Measurements from ENCODE around the gene IQSEC2.
A peak's percentile ranks its signal among the peaks of the same experiment; 100 is the strongest.

The IQSEC2 gene

DNA sequence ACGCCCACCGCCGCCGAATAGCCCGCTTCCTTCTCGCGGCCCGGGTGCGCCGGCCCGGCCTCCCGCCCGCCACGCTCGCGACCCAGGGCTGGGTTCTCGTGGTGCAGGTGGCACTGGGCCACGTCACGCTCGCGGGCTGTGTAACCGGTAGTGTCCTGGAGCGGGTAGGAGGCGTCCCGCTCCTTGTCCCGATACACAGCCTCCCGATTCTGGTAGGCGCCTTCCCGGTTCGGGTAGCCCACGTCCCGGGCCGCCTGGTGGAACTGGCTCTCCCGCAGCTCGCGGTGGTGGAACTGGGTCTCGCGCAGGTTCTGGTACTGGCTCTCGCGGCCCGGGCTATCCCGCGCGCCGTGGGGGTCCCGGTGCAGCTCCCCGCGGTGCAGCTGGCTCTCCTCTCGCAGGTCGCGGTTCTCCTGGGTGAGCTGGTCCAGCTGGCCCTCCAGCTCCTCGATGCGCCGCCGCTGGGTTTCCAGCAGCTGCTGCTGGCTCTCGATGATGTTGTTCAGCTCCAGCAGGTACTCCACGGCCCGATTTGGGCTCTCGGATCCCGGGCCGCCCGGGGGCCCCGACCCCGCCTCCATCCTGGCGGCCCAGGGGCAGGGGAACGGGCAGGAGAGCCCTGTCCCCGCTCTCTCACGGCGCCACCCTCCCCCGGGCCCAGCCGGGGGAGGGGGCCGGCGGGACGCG is 39.3 kb upstream of the IQSEC2 start:
- Histone ChIP-seq H3K27ac (no peak overlapping the region), H3K4me3 (peak overlapping the region; percentile 77)
- no peak for TF ChIP-seq CTCF (IDR thresholded peaks at IDR 0.05)
- DNase-seq (ENCODE audit: low spot score): no peak

GRCh38 chrX:53319614-53320542 is 38.5 kb upstream of the IQSEC2 start:
- DNase-seq (ENCODE audit: low spot score): no peak
- H3K27ac ChIP-seq: no peak overlapping the region
- H3K4me3 ChIP-seq: peak overlapping the region; percentile 77
- no peak for TF ChIP-seq CTCF (IDR thresholded peaks at IDR 0.05)

- no peak for DNase-seq (ENCODE audit: low spot score)
- H3K27ac ChIP-seq: no peak overlapping the region
- TF ChIP-seq CTCF (IDR thresholded peaks at IDR 0.05): no peak
- no peak overlapping the region for H3K4me3 ChIP-seq
These were observed 37.5 kb upstream of the IQSEC2 start for GRCh38 chrX:53318766-53319353.

GRCh38 chrX:53317365-53318069 is 36.1 kb upstream of the IQSEC2 start:
- no peak overlapping the region for H3K4me3 ChIP-seq
- TF ChIP-seq CTCF (IDR thresholded peaks at IDR 0.05): peak; percentile 87
- no peak for DNase-seq (ENCODE audit: low spot score)
- H3K27ac ChIP-seq: no peak overlapping the region

GRCh38 chrX:53316860-53317237 is 35.5 kb upstream of the IQSEC2 start:
- no peak overlapping the region for H3K27ac ChIP-seq
- H3K4me3 ChIP-seq: no peak overlapping the region
- TF ChIP-seq CTCF (IDR thresholded peaks at IDR 0.05): no peak
- no peak for DNase-seq (ENCODE audit: low spot score)

- Histone ChIP-seq H3K4me3 (no peak overlapping the region), H3K27ac (no peak overlapping the region)
- no peak for TF ChIP-seq CTCF (IDR thresholded peaks at IDR 0.05)
- DNase-seq (ENCODE audit: low spot score): no peak
These were observed 34.9 kb upstream of the IQSEC2 start for GRCh38 chrX:53316111-53316859.

Data from coronary artery (tissue), 2 donors.